Adrenal gland (tissue), 12 donors: ENCODE results near the gene ZNF609. TPM values are rescaled to one million over a fixed set of nuclear protein-coding genes. Genes with fewer than 3 reads are reported as not detected.

ENCODE experiments used
- DNase-seq, 7 donors: peaks; one replicate each; pipeline ENCODE4 v3.0.0-alpha.2; 2019 to 2020
- H3K27ac ChIP-seq, 5 donors: fragments of 200-600 bp; sonication (generic) in 4 of 5; 1 replicate in 3 of 5; 2 replicates in 2 of 5; pipeline versions ENCODE4 v1.5.1 to v1.8.0; 2016 to 2020; ENCODE audit warnings: mild to moderate bottlenecking in 1 of 5
- H3K27me3 ChIP-seq: fragments of 200-600 bp; 2 replicates; pipeline ENCODE4 v1.8.0; 2021
- H3K36me3 ChIP-seq, 2 donors: fragments of 200-600 bp; replicated peaks in 1 of 2; 1 replicate in 1 of 2; 2 replicates in 1 of 2; pipeline versions ENCODE4 v1.5.1 to v1.8.0; 2018 to 2022
- H3K4me1 ChIP-seq, 2 donors: fragments of 200-600 bp; replicated peaks in 1 of 2; 1 replicate in 1 of 2; 2 replicates in 1 of 2; pipeline versions ENCODE4 v1.5.1 to v1.8.0; 2018 to 2021
- H3K4me3 ChIP-seq, 4 donors: fragments of 200-600 bp; sonication (generic) in 3 of 4; one replicate each; pipeline ENCODE4 v1.5.1; 2016 to 2018
- H3K9me3 ChIP-seq, 3 donors: fragments of 200-600 bp; sonication (generic) in 1 of 3; replicated peaks in 1 of 3; 1 replicate in 2 of 3; 2 replicates in 1 of 3; pipeline versions ENCODE4 v1.5.1 to v1.8.0; 2016 to 2021
- CTCF ChIP-seq, 6 experiments: fragments of 450-650 bp in 4 of 6; fragments of 200-600 bp in 2 of 6; sonication (generic) in 1 of 6; IDR thresholded peaks; 1 replicate in 5 of 6; 2 replicates in 1 of 6; pipeline versions ENCODE4 v1.5.1 to v1.8.0; 2016 to 2021; ENCODE audit warnings: antibody characterized with exemption in 6 of 6, mild to moderate bottlenecking in 2 of 6, moderate library complexity in 1 of 6
- POLR2A ChIP-seq, 2 donors: fragments of 450-650 bp; IDR thresholded peaks; one replicate each; pipeline ENCODE4 v1.6.1; 2017; ENCODE audit warnings: antibody characterized with exemption in 2 of 2, mild to moderate bottlenecking in 2 of 2, moderate library complexity in 1 of 2
- WGBS, 4 donors: extraction: QIAGEN DNeasy Blood & Tissue Kit in 2 of 4; methylation state at CpG; one replicate each; pipeline versions ENCODE4 v1.1.5 to v1.1.7; 2013 to 2017; 5-methylcytosine and 5-hydroxymethylcytosine counted together
- intact Hi-C, 2 donors: fragments of 100-400 bp; cut with DNase I; formaldehyde crosslinking; loops; one replicate each; pipeline versions ENCODE4 v1.14.1 to v1.15.0; 2022 to 2023
- polyA plus RNA-seq, 3 donors: library from polyadenylated mRNA; stranded (reverse); fragments of 200-250 nt in 2 of 3; fragments of 350-450 nt in 1 of 3; fragmentation: Illumina TruSeq in 1 of 3; extraction: RNeasy Lipid Tissue Mini Kit (QIAGEN cat#74804) in 1 of 3; gene quantifications; one replicate each; pipeline ENCODE4 v1.2.3, GENCODE V29; 2013 to 2014
- total RNA-seq, 9 donors: library from RNA; depleted of rRNA in 4 of 9; stranded (reverse); fragments of >200 nt in 4 of 9; fragments of 120-200 nt in 1 of 9; fragmentation: NEBNext Ultra II Directional in 1 of 9; extraction: Animal tissue kit (Norgen Biotek cat#: 25700) in 1 of 9; gene quantifications; one replicate each; pipeline versions ENCODE4 v1.1.0 to v1.2.4, GENCODE V29; 2013 to 2023
- donor health status: healthy with polysubstance abuse.
- donor health status: Bipolar disorder and iron deficiency.
- donor health status: DM: yes; HTN: yes; CAD: no.
- donor health status: DM: no; HTN: no; CAD: no.
- donor health status: DM: no; HTN: no; CAD: no.
- donor health status: DM: yes; HTN: yes; CAD: no.

The ZNF609 gene
- total and polyA plus RNA-seq, 12 donors = 4.4 to 35.5 (median 25.4) TPM

GRCh38 chr15:64558460-64559179 lies 98.2 kb downstream of the ZNF609 start:
- Histone ChIP-seq H3K27ac (peak overlapping the region in 4 of 5 donors; percentile 14 to 58 (median 36)), H3K27me3 (no peaks in the 10 kb centered on the region), H3K4me3 (no peak overlapping the region), H3K36me3 (no peaks in the 10 kb centered on the region), H3K4me1 (peaks cover 26 to 33% of the 10 kb centered on the region in 2 donors), H3K9me3 (no peaks in the 10 kb centered on the region)
- no peak for DNase-seq
- TF ChIP-seq POLR2A (IDR thresholded peaks at IDR 0.05) = no peak
- no peak for TF ChIP-seq CTCF (IDR thresholded peaks at IDR 0.05)
- intact Hi-C loops = no loop called here

- Histone ChIP-seq H3K36me3 (no peaks in the 10 kb centered on the region), H3K4me1 (peaks cover 26 to 33% of the 10 kb centered on the region in 2 donors), H3K4me3 (no peak overlapping the region), H3K9me3 (no peaks in the 10 kb centered on the region), H3K27ac (peak overlapping the region in 3 of 5 donors; percentile 15 to 52 (median 19)), H3K27me3 (no peaks in the 10 kb centered on the region)
- TF ChIP-seq CTCF (IDR thresholded peaks at IDR 0.05) (no peak), POLR2A (IDR thresholded peaks at IDR 0.05) (no peak)
- intact Hi-C loops = no loop called here
- no peak for DNase-seq
- 90 to 94% (median 91%) methylated on average over 2 of the region's 2 CpGs for WGBS, 4 donors
These were observed 98.9 kb downstream of the ZNF609 start for GRCh38 chr15:64559243-64559642.

- Histone ChIP-seq H3K4me3 (no peak overlapping the region), H3K4me1 (peaks cover 26 to 33% of the 10 kb centered on the region in 2 donors), H3K27ac (no peak overlapping the region), H3K27me3 (no peaks in the 10 kb centered on the region), H3K9me3 (no peaks in the 10 kb centered on the region), H3K36me3 (no peaks in the 10 kb centered on the region)
- TF ChIP-seq CTCF (IDR thresholded peaks at IDR 0.05) = no peak
- TF ChIP-seq POLR2A (IDR thresholded peaks at IDR 0.05) = no peak
- DNase-seq = no peak
- intact Hi-C loops = no loop called here
- WGBS, 4 donors = 95 to 97% (median 96%) methylated on average over 3 of the region's 3 CpGs
These were observed 100.1 kb downstream of the ZNF609 start for GRCh38 chr15:64560501-64560900.

- Histone ChIP-seq H3K36me3 (no peaks in the 10 kb centered on the region), H3K4me3 (no peak overlapping the region), H3K27ac (no peak overlapping the region), H3K27me3 (no peaks in the 10 kb centered on the region), H3K4me1 (peaks cover 26 to 33% of the 10 kb centered on the region in 2 donors), H3K9me3 (no peaks in the 10 kb centered on the region)
- intact Hi-C loops = no loop called here
- TF ChIP-seq POLR2A (IDR thresholded peaks at IDR 0.05) (no peak), CTCF (IDR thresholded peaks at IDR 0.05) (no peak)
- WGBS, 4 donors = 57 to 78% (median 64%) methylated on average over 2 of the region's 2 CpGs
- DNase-seq = no peak
These were observed 100.6 kb downstream of the ZNF609 start for GRCh38 chr15:64560998-64561397.
